Suprapubic skin (tissue), 4 donors: ENCODE data around the gene HCN2. TPM values are rescaled to one million over a fixed set of nuclear protein-coding genes. Genes with fewer than 3 reads are reported as not detected.

Experiments
- DNase-seq, 2 donors: peaks; one replicate each; pipeline ENCODE4 v3.0.0-alpha.2; 2019; ENCODE audit warnings: low spot score in 2 of 2
- H3K27ac ChIP-seq: fragments of 200-600 bp; sonication (generic); one replicate; pipeline ENCODE4 v1.5.1; 2019
- H3K27me3 ChIP-seq: fragments of 200-600 bp; sonication (generic); one replicate; pipeline ENCODE4 v1.5.1; 2019
- H3K36me3 ChIP-seq: fragments of 200-600 bp; sonication (generic); one replicate; pipeline ENCODE4 v1.5.1; 2019
- H3K4me1 ChIP-seq: fragments of 200-600 bp; sonication (generic); one replicate; pipeline ENCODE4 v1.5.1; 2019
- H3K4me3 ChIP-seq: fragments of 200-600 bp; sonication (generic); one replicate; pipeline ENCODE4 v1.5.1; 2019; ENCODE audit warnings: mild to moderate bottlenecking
- H3K9me3 ChIP-seq: fragments of 200-600 bp; sonication (generic); one replicate; pipeline ENCODE4 v1.5.1; 2019
- EP300 ChIP-seq: sonication (generic); formaldehyde crosslinking; IDR thresholded peaks from one replicate; pipeline ENCODE4 v1.6.1; 2017; ENCODE audit warnings: antibody characterized with exemption
- POLR2A ChIP-seq, 2 donors: fragments of 450-650 bp; IDR thresholded peaks; one replicate each; pipeline ENCODE4 v1.6.1; 2017; ENCODE audit warnings: antibody characterized with exemption in 2 of 2, mild to moderate bottlenecking in 2 of 2, moderate library complexity in 2 of 2
- POLR2AphosphoS5 ChIP-seq, 3 donors: sonication (generic); formaldehyde crosslinking; IDR thresholded peaks; one replicate each; pipeline ENCODE4 v1.6.1; 2017; ENCODE audit warnings: antibody characterized with exemption in 3 of 3
- WGBS: methylation state at CpG from one replicate; pipeline ENCODE4 v1.1.5; 2018; 5-methylcytosine and 5-hydroxymethylcytosine counted together
- total RNA-seq, 4 donors: library from RNA; depleted of rRNA; stranded (reverse); fragments of >200 nt; gene quantifications; one replicate each; pipeline ENCODE4 v1.1.0, GENCODE V29; 2016
- TF ChIP-seq, protein P1 (sequence below), 2 donors: fragments of 200-600 bp in 1 of 2; fragments of 450-650 bp in 1 of 2; sonication (generic) in 1 of 2; IDR thresholded peaks; one replicate each; pipeline ENCODE4 v1.5.1; 2016 to 2019; ENCODE audit warnings: antibody characterized with exemption in 2 of 2, mild to moderate bottlenecking in 1 of 2, moderate library complexity in 1 of 2

HCN2 gene
- total RNA-seq, 4 donors from 2014 or later = 0.11 to 1.7 (median 0.81) TPM

- Histone ChIP-seq H3K27ac (no peak overlapping the region), H3K36me3 (peaks cover 38% of the 10 kb centered on the region), H3K9me3 (no peaks in the 10 kb centered on the region), H3K4me3 (no peak overlapping the region), H3K4me1 (peaks cover 11% of the 10 kb centered on the region), H3K27me3 (no peaks in the 10 kb centered on the region)
- WGBS = 82% methylated on average over 42 of the region's 70 CpGs
- DNase-seq = no peak
- TF ChIP-seq EP300 (no peak), POLR2AphosphoS5 (IDR thresholded peaks at IDR 0.05) (no peak), POLR2A (IDR thresholded peaks at IDR 0.05) (no peak)
- TF ChIP-seq, protein P1, sequence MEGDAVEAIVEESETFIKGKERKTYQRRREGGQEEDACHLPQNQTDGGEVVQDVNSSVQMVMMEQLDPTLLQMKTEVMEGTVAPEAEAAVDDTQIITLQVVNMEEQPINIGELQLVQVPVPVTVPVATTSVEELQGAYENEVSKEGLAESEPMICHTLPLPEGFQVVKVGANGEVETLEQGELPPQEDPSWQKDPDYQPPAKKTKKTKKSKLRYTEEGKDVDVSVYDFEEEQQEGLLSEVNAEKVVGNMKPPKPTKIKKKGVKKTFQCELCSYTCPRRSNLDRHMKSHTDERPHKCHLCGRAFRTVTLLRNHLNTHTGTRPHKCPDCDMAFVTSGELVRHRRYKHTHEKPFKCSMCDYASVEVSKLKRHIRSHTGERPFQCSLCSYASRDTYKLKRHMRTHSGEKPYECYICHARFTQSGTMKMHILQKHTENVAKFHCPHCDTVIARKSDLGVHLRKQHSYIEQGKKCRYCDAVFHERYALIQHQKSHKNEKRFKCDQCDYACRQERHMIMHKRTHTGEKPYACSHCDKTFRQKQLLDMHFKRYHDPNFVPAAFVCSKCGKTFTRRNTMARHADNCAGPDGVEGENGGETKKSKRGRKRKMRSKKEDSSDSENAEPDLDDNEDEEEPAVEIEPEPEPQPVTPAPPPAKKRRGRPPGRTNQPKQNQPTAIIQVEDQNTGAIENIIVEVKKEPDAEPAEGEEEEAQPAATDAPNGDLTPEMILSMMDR (IDR thresholded peaks at IDR 0.05) = no peak
These were observed 53.4 kb downstream of the HCN2 start for GRCh38 chr19:642767-643727.

DNA sequence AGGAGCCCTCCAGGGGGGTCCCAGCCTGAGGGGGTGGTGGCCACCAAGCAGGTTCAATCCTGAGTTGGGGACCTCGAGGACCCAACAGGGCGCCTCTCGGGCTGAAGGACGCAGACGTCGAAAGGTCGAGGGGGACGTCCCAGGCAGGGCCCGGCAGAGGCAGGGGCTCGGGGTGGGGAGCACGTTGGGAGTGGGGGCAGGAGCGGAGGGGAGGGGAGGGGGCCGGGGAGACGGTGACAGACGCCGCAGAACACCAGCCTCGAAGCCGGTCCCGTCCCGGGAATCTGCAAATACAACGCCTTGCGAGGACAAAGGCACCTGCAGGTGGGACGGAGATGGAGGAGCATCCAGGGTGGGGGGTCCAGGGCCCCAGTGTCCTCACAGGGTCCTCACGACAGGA is 54.1 kb downstream of the HCN2 start:
- Histone ChIP-seq H3K27ac (no peak overlapping the region), H3K27me3 (no peaks in the 10 kb centered on the region), H3K4me1 (peaks cover 11% of the 10 kb centered on the region), H3K9me3 (no peaks in the 10 kb centered on the region), H3K4me3 (no peak overlapping the region), H3K36me3 (peaks cover 44% of the 10 kb centered on the region)
- no peak for DNase-seq
- 90% methylated on average over 24 of the region's 24 CpGs for WGBS
- TF ChIP-seq EP300 (no peak), POLR2AphosphoS5 (IDR thresholded peaks at IDR 0.05) (no peak), POLR2A (IDR thresholded peaks at IDR 0.05) (no peak)
- TF ChIP-seq, protein P1 (IDR thresholded peaks at IDR 0.05) = no peak

- DNase-seq = no peak
- Histone ChIP-seq H3K4me3 (no peak overlapping the region), H3K9me3 (no peaks in the 10 kb centered on the region), H3K27me3 (no peaks in the 10 kb centered on the region), H3K36me3 (peaks cover 51% of the 10 kb centered on the region), H3K27ac (no peak overlapping the region), H3K4me1 (peaks cover 4% of the 10 kb centered on the region)
- TF ChIP-seq POLR2A (IDR thresholded peaks at IDR 0.05) (no peak), EP300 (no peak), POLR2AphosphoS5 (IDR thresholded peaks at IDR 0.05) (no peak)
- TF ChIP-seq, protein P1 (IDR thresholded peaks at IDR 0.05) = no peak
- WGBS = 52% methylated on average over 14 of the region's 28 CpGs
These were observed 54.7 kb downstream of the HCN2 start for GRCh38 chr19:644363-644762.

DNA sequence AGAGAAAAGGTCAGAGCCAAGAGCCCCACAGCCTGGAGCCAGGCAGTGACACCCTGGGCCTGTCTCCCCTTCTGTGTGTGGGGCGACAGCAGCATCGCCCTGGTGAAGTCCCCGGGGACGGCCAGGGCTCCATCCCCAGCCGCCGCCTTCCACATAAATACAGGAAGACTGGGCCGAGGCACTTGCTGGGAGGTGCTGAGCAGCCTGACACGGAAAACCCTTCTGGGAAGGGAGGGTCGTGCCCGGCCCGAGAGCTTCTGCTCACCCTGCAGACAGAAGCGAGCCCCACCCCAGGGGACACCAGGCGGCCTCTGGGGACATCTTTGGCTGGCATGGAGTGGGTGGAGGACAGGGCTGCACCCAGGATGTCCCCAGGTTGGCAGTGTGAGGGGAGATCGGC is 55.1 kb downstream of the HCN2 start:
- TF ChIP-seq POLR2AphosphoS5 (IDR thresholded peaks at IDR 0.05) (no peak), EP300 (no peak), POLR2A (IDR thresholded peaks at IDR 0.05) (no peak)
- Histone ChIP-seq H3K4me1 (peaks cover 3% of the 10 kb centered on the region), H3K27ac (no peak overlapping the region), H3K9me3 (no peaks in the 10 kb centered on the region), H3K36me3 (peaks cover 55% of the 10 kb centered on the region), H3K4me3 (no peak overlapping the region), H3K27me3 (no peaks in the 10 kb centered on the region)
- DNase-seq = no peak
- WGBS = 100% methylated on average over 1 of the region's 14 CpGs

GRCh38 chr19:645912-646778 is 56.5 kb downstream of the HCN2 start:
- DNase-seq = peak in 1 of 2 donors; percentile 63
- Histone ChIP-seq H3K4me1 (no peaks in the 10 kb centered on the region), H3K36me3 (peaks cover 66% of the 10 kb centered on the region), H3K4me3 (no peak overlapping the region), H3K27ac (no peak overlapping the region), H3K9me3 (no peaks in the 10 kb centered on the region), H3K27me3 (no peaks in the 10 kb centered on the region)
- no peak for TF ChIP-seq POLR2AphosphoS5 (IDR thresholded peaks at IDR 0.05)
- TF ChIP-seq, protein P1 (IDR thresholded peaks at IDR 0.05) = no peak
- TF ChIP-seq EP300 = no peak
- TF ChIP-seq POLR2A (IDR thresholded peaks at IDR 0.05) = no peak
- 90% methylated on average over 34 of the region's 62 CpGs for WGBS
